Measurements from ENCODE around the gene ULK4.

ULK4 gene

GRCh38 chr3:41907330-41908073, 54.4 kb downstream of the ULK4 start:
- DNase-seq (ENCODE audit: low read depth): no peak
- no peak for TF ChIP-seq CTCF (IDR thresholded peaks at IDR 0.05; ENCODE audit: control insufficient read depth, insufficient read depth, low read depth, low read length, missing control alignments)
- H3K4me3 ChIP-seq (ENCODE audit: control insufficient read depth, low read depth, low read length): no peak overlapping the region

GRCh38 chr3:41900265-41900664, 61.6 kb downstream of the ULK4 start:
- no peak for TF ChIP-seq CTCF (IDR thresholded peaks at IDR 0.05; ENCODE audit: control insufficient read depth, insufficient read depth, low read depth, low read length, missing control alignments)
- no peak for DNase-seq (ENCODE audit: low read depth)
- H3K4me3 ChIP-seq (ENCODE audit: control insufficient read depth, low read depth, low read length): no peak overlapping the region

- DNase-seq (ENCODE audit: low read depth): no peak
- no peak for TF ChIP-seq CTCF (IDR thresholded peaks at IDR 0.05; ENCODE audit: control insufficient read depth, insufficient read depth, low read depth, low read length, missing control alignments)
- H3K4me3 ChIP-seq (ENCODE audit: control insufficient read depth, low read depth, low read length): no peak overlapping the region
Measured at GRCh38 chr3:41898631-41899030, 63.3 kb downstream of the ULK4 start.

GRCh38 chr3:41893977-41894376, 67.9 kb downstream of the ULK4 start:
- DNase-seq (ENCODE audit: low read depth): peak; percentile 28

GRCh38 chr3:41888368-41889076, 73.4 kb downstream of the ULK4 start:
- no peak overlapping the region for H3K4me3 ChIP-seq (ENCODE audit: control insufficient read depth, low read depth, low read length)
- TF ChIP-seq CTCF (IDR thresholded peaks at IDR 0.05; ENCODE audit: control insufficient read depth, insufficient read depth, low read depth, low read length, missing control alignments): no peak
- no peak for DNase-seq (ENCODE audit: low read depth)

More at GRCh38 chr3:41893977-41894376, 67.9 kb downstream of the ULK4 start:
- no peak overlapping the region for H3K4me3 ChIP-seq (ENCODE audit: control insufficient read depth, low read depth, low read length)
- TF ChIP-seq CTCF (IDR thresholded peaks at IDR 0.05; ENCODE audit: control insufficient read depth, insufficient read depth, low read depth, low read length, missing control alignments): peak; percentile 36

GRCh38 chr3:41882956-41883355, 78.9 kb downstream of the ULK4 start:
- DNase-seq (ENCODE audit: low read depth): no peak
- no peak for TF ChIP-seq CTCF (IDR thresholded peaks at IDR 0.05; ENCODE audit: control insufficient read depth, insufficient read depth, low read depth, low read length, missing control alignments)
- no peak overlapping the region for H3K4me3 ChIP-seq (ENCODE audit: control insufficient read depth, low read depth, low read length)
